ENCODE results near the gene PNMA1.

The PNMA1 gene

GRCh38 chr14:73741876-73742519 lies 27.8 kb upstream of the PNMA1 start:
- peak overlapping the region; percentile 94 to 100 (median 99) for H3K4me2 ChIP-seq
- peaks cover 75 to 90% (median 78%) of the 10 kb centered on the region in 10 experiments for H3K4me1 ChIP-seq
- no peaks in the 10 kb centered on the region for H3K9me3 ChIP-seq (replicated peaks in 1 of 11)
- no peaks in the 10 kb centered on the region for H3K27me3 ChIP-seq
- H3K36me3 ChIP-seq, result peaks cover 31 to 42% (median 34%) of the 10 kb centered on the region in 11 experiments
- H3K27ac ChIP-seq, result peak overlapping the region; percentile 31 to 99 (median 90); a peak in 21 of 22 replicates
- no peak for TF ChIP-seq Cebpa-rat (IDR thresholded peaks at IDR 0.05)
- H3K9ac ChIP-seq, result peak overlapping the region; percentile 62 to 90 (median 77)
- H4K20me1 ChIP-seq, result peaks cover 75 to 100% (median 96%) of the 10 kb centered on the region in 11 experiments
- peak overlapping the region; percentile 10 to 64 (median 52) for H3K4me3 ChIP-seq

- Histone ChIP-seq H3K4me3 (peak overlapping the region; percentile 10 to 64 (median 52); a peak in 19 of 20 replicates), H3K9me3 (replicated peaks in 1 of 11) (no peaks in the 10 kb centered on the region), H4K20me1 (peaks cover 75 to 100% (median 96%) of the 10 kb centered on the region in 11 experiments), H3K36me3 (peaks cover 37 to 47% (median 40%) of the 10 kb centered on the region in 11 experiments), H3K27ac (peak overlapping the region; percentile 31 to 99 (median 90); a peak in 19 of 22 replicates), H3K4me2 (peak overlapping the region; percentile 94 to 100 (median 99)), H3K27me3 (no peaks in the 10 kb centered on the region), H3K9ac (peak overlapping the region; percentile 62 to 90 (median 77); a peak in 21 of 22 replicates), H3K4me1 (peaks cover 71 to 87% (median 75%) of the 10 kb centered on the region in 10 experiments)
- TF ChIP-seq Cebpa-rat (IDR thresholded peaks at IDR 0.05), result no peak
These were observed 27.2 kb upstream of the PNMA1 start for GRCh38 chr14:73741386-73741875.

- Histone ChIP-seq H3K36me3 (peaks cover 43 to 50% (median 46%) of the 10 kb centered on the region in 11 experiments), H4K20me1 (peaks cover 71 to 100% (median 94%) of the 10 kb centered on the region in 11 experiments), H3K4me2 (peak overlapping the region; percentile 94 to 100 (median 99)), H3K27ac (peak overlapping the region in 10 of 11 experiments; percentile 31 to 99 (median 92); a peak in 19 of 22 replicates), H3K27me3 (no peaks in the 10 kb centered on the region), H3K4me1 (peaks cover 64 to 81% (median 69%) of the 10 kb centered on the region in 10 experiments), H3K9ac (peak overlapping the region; percentile 62 to 90 (median 77); a peak in 21 of 22 replicates), H3K9me3 (replicated peaks in 1 of 11) (no peaks in the 10 kb centered on the region), H3K4me3 (peak overlapping the region; percentile 10 to 64 (median 52); a peak in 14 of 20 replicates)
- TF ChIP-seq Cebpa-rat (IDR thresholded peaks at IDR 0.05), result no peak
These were observed 26.6 kb upstream of the PNMA1 start for GRCh38 chr14:73740618-73741326.

GRCh38 chr14:73739899-73740617 lies 25.9 kb upstream of the PNMA1 start:
- no peaks in the 10 kb centered on the region for H3K27me3 ChIP-seq
- no peaks in the 10 kb centered on the region for H3K9me3 ChIP-seq (replicated peaks in 1 of 11)
- peak overlapping the region in 10 of 11 experiments; percentile 31 to 99 (median 92); a peak in 19 of 22 replicates for H3K27ac ChIP-seq
- peaks cover 50 to 57% (median 53%) of the 10 kb centered on the region in 11 experiments for H3K36me3 ChIP-seq
- H3K9ac ChIP-seq, result peak overlapping the region; percentile 62 to 90 (median 77); a peak in 21 of 22 replicates
- H3K4me2 ChIP-seq, result peak overlapping the region; percentile 94 to 100 (median 99)
- peak overlapping the region in 2 of 10 experiments; percentile 57 to 64; a peak in 2 of 20 replicates for H3K4me3 ChIP-seq
- no peak for TF ChIP-seq Cebpa-rat (IDR thresholded peaks at IDR 0.05)
- H4K20me1 ChIP-seq, result peaks cover 71 to 100% (median 92%) of the 10 kb centered on the region in 11 experiments
- H3K4me1 ChIP-seq, result peaks cover 57 to 74% (median 62%) of the 10 kb centered on the region in 10 experiments

GRCh38 chr14:73739174-73739898 lies 25.2 kb upstream of the PNMA1 start:
- peak overlapping the region in 10 of 11 experiments; percentile 31 to 99 (median 92); a peak in 15 of 22 replicates for H3K27ac ChIP-seq

GRCh38 chr14:73738518-73739173 lies 24.5 kb upstream of the PNMA1 start:
- H3K4me3 ChIP-seq, result no peak overlapping the region
- peaks cover 43 to 60% (median 48%) of the 10 kb centered on the region in 10 experiments for H3K4me1 ChIP-seq
- H3K27ac ChIP-seq, result peak overlapping the region in 2 of 11 experiments; percentile 97 to 99; a peak in 4 of 22 replicates
- no peak for TF ChIP-seq Cebpa-rat (IDR thresholded peaks at IDR 0.05)
- H3K27me3 ChIP-seq, result no peaks in the 10 kb centered on the region
- H3K36me3 ChIP-seq, result peaks cover 62 to 70% (median 67%) of the 10 kb centered on the region in 11 experiments
- H3K9ac ChIP-seq, result peak overlapping the region in 2 of 11 experiments; percentile 15 to 90; a peak in 2 of 22 replicates
- no peaks in the 10 kb centered on the region for H3K9me3 ChIP-seq (replicated peaks in 1 of 11)
- no peak overlapping the region for H3K4me2 ChIP-seq
- H4K20me1 ChIP-seq, result peaks cover 69 to 99% (median 87%) of the 10 kb centered on the region in 11 experiments

More at GRCh38 chr14:73739174-73739898, 25.2 kb upstream of the PNMA1 start:
- Histone ChIP-seq H3K9me3 (replicated peaks in 1 of 11) (no peaks in the 10 kb centered on the region), H3K4me3 (no peak overlapping the region), H3K9ac (peak overlapping the region; percentile 33 to 90 (median 77); a peak in 17 of 22 replicates), H3K36me3 (peaks cover 57 to 64% (median 60%) of the 10 kb centered on the region in 11 experiments), H3K4me1 (peaks cover 50 to 66% (median 54%) of the 10 kb centered on the region in 10 experiments), H3K27me3 (no peaks in the 10 kb centered on the region), H3K4me2 (peak overlapping the region in 10 of 11 experiments; percentile 94 to 100 (median 99); a peak in 16 of 22 replicates), H4K20me1 (peaks cover 71 to 100% (median 90%) of the 10 kb centered on the region in 11 experiments)
- no peak for TF ChIP-seq Cebpa-rat (IDR thresholded peaks at IDR 0.05)

- Histone ChIP-seq H3K9me3 (replicated peaks in 1 of 11) (no peaks in the 10 kb centered on the region), H3K27ac (peak overlapping the region in 1 of 11 experiments; percentile 27; a peak in 1 of 22 replicates), H3K4me1 (peaks cover 25 to 41% (median 30%) of the 10 kb centered on the region in 10 experiments), H3K9ac (0 out of 22 replicates have a peak overlapping the region, but pooled peaks of 1 of the 11 experiments have one; percentile 27), H3K36me3 (peaks cover 76 to 88% (median 81%) of the 10 kb centered on the region in 11 experiments), H3K27me3 (no peaks in the 10 kb centered on the region), H3K4me3 (no peak overlapping the region), H3K4me2 (no peak overlapping the region), H4K20me1 (peaks cover 74 to 99% (median 89%) of the 10 kb centered on the region in 11 experiments)
- TF ChIP-seq Cebpa-rat (IDR thresholded peaks at IDR 0.05), result no peak
These were observed 22.7 kb upstream of the PNMA1 start for GRCh38 chr14:73736842-73737241.
